SK-N-SH (cell line): ENCODE measurements around the gene PXYLP1. TPM values are rescaled to one million over a fixed set of nuclear protein-coding genes. Genes with fewer than 3 reads are reported as not detected.

Experiments used
- CTCF ChIA-PET: fragments of 300-600, 350-600 bp; formaldehyde crosslinking; extraction: SDS; loops from one replicate; lab custom pipeline; 2021; lab: Yijun Ruan, JAX
- POLR2A ChIA-PET: fragments of 350-600 bp; sonication (Branson Sonifier 250); formaldehyde crosslinking; extraction: SDS; loops from one replicate; lab custom pipeline; 2020; ENCODE audit warnings: antibody characterized with exemption, inconsistent platforms; lab: Yijun Ruan, JAX
- DNase-seq: peaks from one replicate; pipeline ENCODE4 v3.0.0; 2012
- H2AFZ ChIP-seq: fragments of 200-600 bp; sonication (generic); 2 replicates; pipeline ENCODE4 v1.8.1; 2016; ENCODE audit warnings: antibody characterized with exemption, mild to moderate bottlenecking, low read depth
- H3F3A ChIP-seq: fragments of 200-600 bp; sonication (generic); replicated peaks from 2 replicates; pipeline ENCODE3; 2016; ENCODE audit warnings: antibody characterized with exemption, mild to moderate bottlenecking; ENCODE audit not compliant: insufficient read depth
- H3K27ac ChIP-seq, 2 experiments: fragments of 200-500 bp in 1 of 2; fragments of 200-600 bp in 1 of 2; sonication (Bioruptor generic) in 1 of 2; sonication (generic), shearing (Covaris generic) in 1 of 2; 2 replicates each; pipeline versions ENCODE4 v1.5.1 to v1.6.1; 2014 to 2016; ENCODE audit warnings: low read depth in 2 of 2, inconsistent platforms in 1 of 2, low read length in 1 of 2, mild to moderate bottlenecking in 1 of 2, mixed read lengths in 1 of 2
- H3K27me3 ChIP-seq: fragments of 200-600 bp; sonication (generic), shearing (Covaris generic); 2 replicates; pipeline ENCODE4 v1.6.1; 2016; ENCODE audit warnings: mixed run types; ENCODE audit not compliant: insufficient read depth
- H3K36me3 ChIP-seq, 2 experiments: fragments of 200-500 bp in 1 of 2; fragments of 200-600 bp in 1 of 2; sonication (Bioruptor generic) in 1 of 2; sonication (generic) in 1 of 2; replicated peaks in 1 of 2; 2 replicates each; pipeline versions ENCODE3 to v1.5.1; 2014 to 2016; ENCODE audit warnings: low read length in 1 of 2, mild to moderate bottlenecking in 1 of 2; ENCODE audit not compliant: insufficient read depth in 2 of 2, control insufficient read depth in 1 of 2
- H3K4me1 ChIP-seq, 2 experiments: fragments of 200-500 bp in 1 of 2; fragments of 200-600 bp in 1 of 2; sonication (Bioruptor generic) in 1 of 2; sonication (generic), shearing (Covaris generic) in 1 of 2; 2 replicates each; pipeline versions ENCODE4 v1.5.1 to v1.6.1; 2014 to 2016; ENCODE audit warnings: low read depth in 1 of 2, low read length in 1 of 2, mixed run types in 1 of 2; ENCODE audit not compliant: insufficient read depth in 2 of 2, control insufficient read depth in 1 of 2
- H3K4me2 ChIP-seq: fragments of 200-600 bp; sonication (generic), shearing (Covaris generic); 2 replicates; pipeline ENCODE4 v1.6.1; 2017; ENCODE audit warnings: mixed run types
- H3K4me3 ChIP-seq, 2 experiments: fragments of 200-500 bp in 1 of 2; fragments of 200-600 bp in 1 of 2; sonication (Bioruptor generic) in 1 of 2; sonication (generic), shearing (Covaris generic) in 1 of 2; 2 replicates each; pipeline versions ENCODE4 v1.5.1 to v1.8.1; 2014 to 2016; ENCODE audit warnings: low read depth in 2 of 2, inconsistent platforms in 1 of 2, low read length in 1 of 2, mild to moderate bottlenecking in 1 of 2, mixed read lengths in 1 of 2, moderate library complexity in 1 of 2
- H3K79me2 ChIP-seq: fragments of 200-600 bp; sonication (generic); 2 replicates; pipeline ENCODE4 v1.8.1; 2017; ENCODE audit warnings: mild to moderate bottlenecking; ENCODE audit not compliant: insufficient read depth
- H3K9ac ChIP-seq: fragments of 200-600 bp; sonication (generic); 2 replicates; pipeline ENCODE4 v1.6.1; 2017; ENCODE audit warnings: mixed run types
- H3K9me2 ChIP-seq: fragments of 200-600 bp; sonication (generic); 2 replicates; pipeline ENCODE4 v1.6.1; 2017; ENCODE audit warnings: mixed run types
- H3K9me3 ChIP-seq: fragments of 200-600 bp; sonication (generic); 2 replicates; pipeline ENCODE4 v1.6.1; 2017; ENCODE audit warnings: mixed run types, mild to moderate bottlenecking, moderate library complexity
- H4K20me1 ChIP-seq: fragments of 200-600 bp; sonication (generic); 2 replicates; pipeline ENCODE4 v1.6.1; 2017; ENCODE audit warnings: mild to moderate bottlenecking, mixed run types; ENCODE audit not compliant: insufficient read depth
- CTCF ChIP-seq: fragments of 200-600 bp; sonication (generic); IDR thresholded peaks from 2 replicates; pipeline ENCODE4 v1.6.1; 2017; ENCODE audit warnings: antibody characterized with exemption, mild to moderate bottlenecking, moderate library complexity
- ELF1 ChIP-seq: IDR thresholded peaks from 2 replicates; pipeline ENCODE4 v1.4.0; 2012
- EZH2phosphoT487 ChIP-seq: fragments of 200-600 bp; sonication (generic); IDR thresholded peaks from 2 replicates; pipeline ENCODE4 v1.6.1; 2017; ENCODE audit warnings: low read depth, mixed run types, mild to moderate bottlenecking, antibody characterized with exemption, moderate library complexity, borderline replicate concordance
- FOXM1 ChIP-seq: IDR thresholded peaks from 2 replicates; pipeline ENCODE4 v1.4.0; 2012; ENCODE audit warnings: low read depth, mild to moderate bottlenecking
- GABPA ChIP-seq: IDR thresholded peaks from 2 replicates; pipeline ENCODE4 v1.4.0; 2012; ENCODE audit warnings: low read depth, mild to moderate bottlenecking
- JUND ChIP-seq: IDR thresholded peaks from 2 replicates; pipeline ENCODE4 v1.4.0; 2012
- MAX ChIP-seq: IDR thresholded peaks from 2 replicates; pipeline ENCODE4 v1.4.0; 2012; ENCODE audit warnings: low read depth
- MEF2A ChIP-seq: IDR thresholded peaks from 2 replicates; pipeline ENCODE4 v1.4.0; 2012; ENCODE audit warnings: low read depth, borderline replicate concordance
- MXI1 ChIP-seq: IDR thresholded peaks from 2 replicates; pipeline ENCODE4 v1.6.1; 2012; ENCODE audit warnings: mild to moderate bottlenecking, low read depth, low read length, improper control_type of control experiment
- NFIC ChIP-seq: IDR thresholded peaks from 2 replicates; pipeline ENCODE4 v1.4.0; 2012; ENCODE audit warnings: borderline replicate concordance
- POLR2AphosphoS5 ChIP-seq: IDR thresholded peaks from 2 replicates; pipeline ENCODE4 v1.6.1; 2012; ENCODE audit warnings: low read depth, low read length
- RAD21 ChIP-seq: IDR thresholded peaks from 2 replicates; pipeline ENCODE4 v1.6.1; 2012; ENCODE audit warnings: mild to moderate bottlenecking, low read length
- RCOR1 ChIP-seq: fragments of 150-350 bp; IDR thresholded peaks from 2 replicates; pipeline ENCODE4 v1.6.1; 2017; ENCODE audit warnings: antibody characterized with exemption, low read length
- RFX5 ChIP-seq: IDR thresholded peaks from 2 replicates; pipeline ENCODE4 v1.6.1; 2012; ENCODE audit warnings: mild to moderate bottlenecking, improper control_type of control experiment, low read length
- SIN3A ChIP-seq: IDR thresholded peaks from 2 replicates; pipeline ENCODE4 v1.6.1; 2012; ENCODE audit warnings: low read depth, mild to moderate bottlenecking, low read length, moderate library complexity, borderline replicate concordance
- SMC3 ChIP-seq: IDR thresholded peaks from 2 replicates; pipeline ENCODE4 v1.6.1; 2012; ENCODE audit warnings: low read depth, low read length, improper control_type of control experiment
- TAF1 ChIP-seq: IDR thresholded peaks from 2 replicates; pipeline ENCODE4 v1.6.1; 2012; ENCODE audit warnings: low read depth, mild to moderate bottlenecking, low read length, moderate library complexity, borderline replicate concordance
- USF1 ChIP-seq: IDR thresholded peaks from 2 replicates; pipeline ENCODE4 v1.4.0; 2012; ENCODE audit warnings: low read depth, borderline replicate concordance
- USF2 ChIP-seq: fragments of 150-350 bp; IDR thresholded peaks from 2 replicates; pipeline ENCODE4 v1.6.1; 2017; ENCODE audit warnings: antibody characterized with exemption, low read length, low read depth, borderline replicate concordance
- polyA plus RNA-seq, 3 experiments: library from polyadenylated mRNA; depleted of rRNA; stranded (reverse); fragments of >200 nt; gene quantifications; 2 replicates each; pipeline ENCODE4 v1.2.3, GENCODE V29; 2012

Gene PXYLP1
- polyA plus RNA-seq, 1 of the 3 experiments (the other 2 are of a cell fraction): 8.6 TPM

- no peaks in the 10 kb centered on the region for H3K4me1 ChIP-seq
- CTCF ChIA-PET: no interaction called here
- no peak overlapping the region for H3K4me2 ChIP-seq
- H3K27ac ChIP-seq: no peak overlapping the region
- H3K79me2 ChIP-seq: no peaks in the 10 kb centered on the region
- no peak overlapping the region for H3K4me3 ChIP-seq
- POLR2A ChIA-PET: interaction anchor here (1.4 kb wide), 1 partner anchor 9 kb away, joined by 4 read pairs; no protein-coding TSS in a partner anchor
- H3K9me3 ChIP-seq: no peaks in the 10 kb centered on the region
- TF ChIP-seq USF1 (no peak), GABPA (no peak), JUND (no peak), EZH2phosphoT487 (no peak), TAF1 (no peak), USF2 (no peak), ELF1 (no peak), POLR2AphosphoS5 (no peak), MEF2A (no peak), NFIC (no peak), MAX (no peak), SIN3A (no peak), SMC3 (no peak), CTCF (no peak), RCOR1 (no peak), RFX5 (no peak), MXI1 (no peak), FOXM1 (no peak), RAD21 (no peak)
- TF ChIP-seq, all 33 proteins: peak for 0
- Histone ChIP-seq H3K27me3 (no peaks in the 10 kb centered on the region), H2AFZ (no peak overlapping the region; the same call in 1 of the 2 replicates), H3K9ac (no peak overlapping the region), H4K20me1 (no peaks in the 10 kb centered on the region), H3K36me3 (no peaks in the 10 kb centered on the region), H3K9me2 (no peaks in the 10 kb centered on the region), H3F3A (no peaks in the 10 kb centered on the region)
- DNase-seq: no peak
Observed at GRCh38 chr3:141320399-141321108, 88.9 kb downstream of the PXYLP1 start.
